Body of pancreas (tissue), 4 donors: ENCODE measurements around the gene LTBP3. TPM values are rescaled to one million over a fixed set of nuclear protein-coding genes. Genes with fewer than 3 reads are reported as not detected.

Experiments
- ATAC-seq: fragments of 150-250 bp; one replicate; pipeline ENCODE4 v1.9.1; 2016
- DNase-seq, 4 donors: peaks; one replicate each; pipeline ENCODE4 v3.0.0-alpha.2; 2019
- H3K27ac ChIP-seq, 4 donors: fragments of 200-600 bp; sonication (generic); 1 replicate in 3 of 4; 2 replicates in 1 of 4; pipeline versions ENCODE4 v1.5.1 to v1.6.1; 2016 to 2019; ENCODE audit warnings: mild to moderate bottlenecking in 1 of 4, mixed read lengths in 1 of 4, moderate library complexity in 1 of 4
- H3K27me3 ChIP-seq, 2 donors: fragments of 200-600 bp; sonication (generic); one replicate each; pipeline ENCODE4 v1.6.0; 2016; ENCODE audit warnings: mild to moderate bottlenecking in 1 of 2
- H3K36me3 ChIP-seq, 2 donors: fragments of 200-600 bp; sonication (generic); replicated peaks in 1 of 2; 2 replicates each; pipeline ENCODE4 v1.5.1; 2016; ENCODE audit warnings: low read depth in 2 of 2; ENCODE audit not compliant: insufficient read depth in 1 of 2
- H3K4me1 ChIP-seq: fragments of 200-600 bp; sonication (generic); one replicate; pipeline ENCODE4 v1.6.0; 2016
- H3K4me3 ChIP-seq, 2 donors: fragments of 200-600 bp; sonication (generic); 1 replicate in 1 of 2; 2 replicates in 1 of 2; pipeline ENCODE4 v1.5.1; 2016 to 2019
- H3K9me3 ChIP-seq, 3 donors: fragments of 200-600 bp; sonication (generic); 1 replicate in 2 of 3; 2 replicates in 1 of 3; pipeline ENCODE4 v1.5.1; 2016
- CTCF ChIP-seq, 7 experiments: fragments of 450-650 bp in 4 of 7; fragments of 200-600 bp in 3 of 7; sonication (generic) in 3 of 7; IDR thresholded peaks; one replicate each; pipeline ENCODE4 v1.5.1; 2016 to 2019; ENCODE audit warnings: antibody characterized with exemption in 7 of 7
- POLR2A ChIP-seq, 3 donors: fragments of 450-650 bp; IDR thresholded peaks; one replicate each; pipeline ENCODE4 v1.6.1; 2016; ENCODE audit warnings: antibody characterized with exemption in 3 of 3, mild to moderate bottlenecking in 2 of 3
- WGBS, 2 donors: methylation state at CpG; one replicate each; pipeline ENCODE4 v1.1.5; 2017; 5-methylcytosine and 5-hydroxymethylcytosine counted together
- intact Hi-C: fragments of 100-400 bp; cut with DNase I; formaldehyde crosslinking; loops from one replicate; pipeline ENCODE4 v1.15.1; 2023
- total RNA-seq, 2 donors: library from RNA; depleted of rRNA; stranded (reverse); fragments of >200 nt; gene quantifications; one replicate each; pipeline ENCODE4 v1.1.0, GENCODE V29; 2016

Gene LTBP3
- total RNA-seq, 2 donors from 2014 or later, result 131 to 330 TPM

GRCh38 chr11:65536412-65537295 lies 21.5 kb downstream of the LTBP3 start:
- DNase-seq (no peak), ATAC-seq (no peak)
- intact Hi-C loops, result no loop called here
- no peak overlapping the region for H3K27ac ChIP-seq
- no peak for TF ChIP-seq POLR2A (IDR thresholded peaks at IDR 0.05)
- no peak for TF ChIP-seq CTCF (IDR thresholded peaks at IDR 0.05)
- no peak overlapping the region for H3K4me3 ChIP-seq
- peaks cover 0 to 13% of the 10 kb centered on the region in 2 donors for H3K36me3 ChIP-seq
- H3K9me3 ChIP-seq, result no peaks in the 10 kb centered on the region
- peaks cover 22% of the 10 kb centered on the region for H3K4me1 ChIP-seq
- WGBS, 2 donors, result 88 to 100% methylated on average over 5 to 12 of the region's 12 CpGs
- H3K27me3 ChIP-seq, result no peaks in the 10 kb centered on the region

- no peaks in the 10 kb centered on the region for H3K9me3 ChIP-seq
- peaks cover 0 to 22% of the 10 kb centered on the region in 2 donors for H3K36me3 ChIP-seq
- intact Hi-C loops, result no loop called here
- 80 to 85% methylated on average over 2 to 9 of the region's 9 CpGs for WGBS, 2 donors
- DNase-seq (no peak), ATAC-seq (no peak)
- peaks cover 9% of the 10 kb centered on the region for H3K4me1 ChIP-seq
- TF ChIP-seq POLR2A (IDR thresholded peaks at IDR 0.05), result no peak
- no peak for TF ChIP-seq CTCF (IDR thresholded peaks at IDR 0.05)
- no peaks in the 10 kb centered on the region for H3K27me3 ChIP-seq
- no peak overlapping the region for H3K4me3 ChIP-seq
- no peak overlapping the region for H3K27ac ChIP-seq
These were observed 23.1 kb downstream of the LTBP3 start for GRCh38 chr11:65535102-65535501.

- ATAC-seq, result no peak
- 82 to 88% methylated on average over 8 to 13 of the region's 15 CpGs for WGBS, 2 donors
- H3K4me1 ChIP-seq, result peaks cover 7% of the 10 kb centered on the region
- no peak for TF ChIP-seq CTCF (IDR thresholded peaks at IDR 0.05)
- no peak for TF ChIP-seq POLR2A (IDR thresholded peaks at IDR 0.05)
- no peak overlapping the region for H3K27ac ChIP-seq
- H3K27me3 ChIP-seq, result no peaks in the 10 kb centered on the region
- intact Hi-C loops, result no loop called here
- no peak overlapping the region for H3K4me3 ChIP-seq
- no peaks in the 10 kb centered on the region for H3K9me3 ChIP-seq
- DNase-seq, result no peak
- peaks cover 0 to 21% of the 10 kb centered on the region in 2 donors for H3K36me3 ChIP-seq
These were observed 25.6 kb downstream of the LTBP3 start for GRCh38 chr11:65532388-65533064.

GRCh38 chr11:65530157-65530496 lies 28.0 kb downstream of the LTBP3 start:
- no peak for TF ChIP-seq POLR2A (IDR thresholded peaks at IDR 0.05)
- intact Hi-C loops, result no loop called here
- Histone ChIP-seq H3K36me3 (peaks cover 0 to 18% of the 10 kb centered on the region in 2 donors), H3K27ac (no peak overlapping the region), H3K9me3 (no peaks in the 10 kb centered on the region), H3K4me3 (no peak overlapping the region), H3K4me1 (peaks cover 20% of the 10 kb centered on the region), H3K27me3 (no peaks in the 10 kb centered on the region)
- ATAC-seq (no peak), DNase-seq (no peak)
- 83 to 92% methylated on average over 5 of the region's 5 CpGs for WGBS, 2 donors

GRCh38 chr11:65529475-65530156 lies 28.5 kb downstream of the LTBP3 start:
- DNase-seq (no peak), ATAC-seq (no peak)
- no peak overlapping the region for H3K27ac ChIP-seq
- WGBS, 2 donors, result 60 to 88% methylated on average over 2 to 10 of the region's 10 CpGs
- H3K27me3 ChIP-seq, result no peaks in the 10 kb centered on the region
- intact Hi-C loops, result no loop called here
- no peak for TF ChIP-seq POLR2A (IDR thresholded peaks at IDR 0.05)
- TF ChIP-seq CTCF (IDR thresholded peaks at IDR 0.05), result no peak
- H3K36me3 ChIP-seq, result peaks cover 0 to 18% of the 10 kb centered on the region in 2 donors
- no peak overlapping the region for H3K4me3 ChIP-seq
- no peaks in the 10 kb centered on the region for H3K9me3 ChIP-seq
- H3K4me1 ChIP-seq, result peaks cover 20% of the 10 kb centered on the region
